Measurements from ENCODE around the gene ZNF410. TPM values are rescaled to one million over a fixed set of nuclear protein-coding genes. Genes with fewer than 3 reads are reported as not detected.

The ZNF410 gene
- total RNA-seq, 2 experiments from 2014 or later: 58.6 to 66.2 TPM

DNA sequence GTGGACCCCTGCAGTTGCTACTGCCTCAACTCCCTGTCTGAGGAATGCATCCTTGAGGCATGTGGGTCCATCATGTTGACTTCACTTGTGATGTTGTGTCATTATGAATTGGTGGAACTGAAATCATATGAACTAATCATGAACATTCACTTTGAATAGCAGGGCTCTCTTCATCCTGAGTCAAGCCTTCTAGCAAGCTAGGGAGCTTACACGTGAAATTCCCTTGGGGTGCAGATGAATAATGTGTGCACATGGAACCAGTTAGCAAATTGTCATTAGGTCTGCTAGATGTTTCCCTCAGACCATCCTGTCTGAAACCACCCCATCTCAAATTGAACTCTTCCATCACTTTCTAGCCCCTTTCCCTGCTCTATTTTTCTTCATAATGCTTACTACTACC is 67.1 kb downstream of the ZNF410 start:
- ATAC-seq (no peak), DNase-seq (no peak)
- intact Hi-C loops (cut with DNase I, micrococcal nuclease): loop anchor here (5.0 kb wide), 2 partner anchors 241 to 349 kb away; partner anchors contain the start of genes ABCD4 (in 1 of the 2) and PNMA1 (in 1 of the 2)
- Mint-ChIP-seq H3K9me3 (ENCODE audit: low read depth) (no peaks in the 10 kb centered on the region), H3K27ac (no peak overlapping the region), H3K4me1 (peaks cover 12% of the 10 kb centered on the region), H3K27me3 (no peaks in the 10 kb centered on the region), H3K36me3 (ENCODE audit: low read depth) (peaks cover 15% of the 10 kb centered on the region), H3K4me3 (no peak overlapping the region)
- ChIA-PET POLR2A (no interaction called here), CTCF (interaction anchor here (0.7 to 1.7 kb wide), 3 partner anchors 11 to 65 kb away, joined by 3 to 5 read pairs (median 3); no protein-coding TSS in a partner anchor)

DNA sequence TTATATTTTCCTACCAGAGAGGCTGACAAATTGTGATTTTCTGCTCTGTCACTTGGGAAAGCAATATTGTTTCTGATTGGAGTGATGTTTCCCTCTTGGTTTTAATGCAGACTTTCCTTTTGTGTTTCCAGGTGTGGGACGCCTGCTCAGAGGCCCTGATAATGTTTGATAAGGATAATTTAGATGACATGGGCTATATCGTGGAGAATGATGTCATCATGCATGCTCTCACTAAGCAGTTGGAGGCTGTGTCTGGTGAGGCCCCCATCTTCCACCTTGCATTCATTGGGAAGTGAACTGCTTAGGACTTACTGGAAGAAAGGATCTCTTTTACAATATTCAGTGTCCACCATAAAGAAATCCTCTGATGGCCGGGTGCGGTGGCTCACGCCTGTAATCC is 69.0 kb downstream of the ZNF410 start:
- Mint-ChIP-seq H3K4me1 (peaks cover 8% of the 10 kb centered on the region), H3K27ac (no peak overlapping the region), H3K4me3 (no peak overlapping the region), H3K36me3 (ENCODE audit: low read depth) (peaks cover 22% of the 10 kb centered on the region), H3K27me3 (no peaks in the 10 kb centered on the region), H3K9me3 (ENCODE audit: low read depth) (no peaks in the 10 kb centered on the region)
- intact Hi-C loops (cut with DNase I, micrococcal nuclease): no loop called here
- no peak for DNase-seq
- no peak for ATAC-seq
- ChIA-PET POLR2A (no interaction called here), CTCF (no interaction called here)

DNA sequence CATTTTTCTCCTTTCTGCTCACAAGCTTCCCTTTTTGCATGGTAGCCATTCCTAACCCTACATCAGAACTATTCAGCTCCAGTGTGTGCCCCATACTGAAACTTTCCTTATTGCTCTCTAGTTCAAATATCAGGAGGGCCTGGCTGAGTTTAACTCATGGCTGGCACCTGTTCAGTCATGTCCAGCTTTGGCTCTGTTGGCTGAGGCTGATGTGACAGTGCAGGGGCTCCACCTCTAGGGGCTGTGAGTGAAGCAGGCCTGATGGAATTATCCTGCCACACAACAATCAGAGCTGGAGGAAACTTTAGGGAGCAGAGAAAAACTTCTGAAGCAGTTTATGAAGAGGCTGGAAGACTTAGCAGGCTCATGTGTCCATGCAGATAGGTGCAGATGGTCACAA is 71.9 kb downstream of the ZNF410 start:
- intact Hi-C loops (cut with DNase I, micrococcal nuclease): no loop called here
- Mint-ChIP-seq H3K4me1 (no peaks in the 10 kb centered on the region), H3K4me3 (no peak overlapping the region), H3K9me3 (ENCODE audit: low read depth) (no peaks in the 10 kb centered on the region), H3K27me3 (no peaks in the 10 kb centered on the region), H3K36me3 (ENCODE audit: low read depth) (peaks cover 32% of the 10 kb centered on the region), H3K27ac (no peak overlapping the region)
- ATAC-seq (no peak), DNase-seq (no peak)
- ChIA-PET POLR2A (no interaction called here), CTCF (interaction anchor here (0.7 kb wide), 1 partner anchor 9 kb away, joined by 3 read pairs; the partner anchor contains the start of gene FAM161B)

DNA sequence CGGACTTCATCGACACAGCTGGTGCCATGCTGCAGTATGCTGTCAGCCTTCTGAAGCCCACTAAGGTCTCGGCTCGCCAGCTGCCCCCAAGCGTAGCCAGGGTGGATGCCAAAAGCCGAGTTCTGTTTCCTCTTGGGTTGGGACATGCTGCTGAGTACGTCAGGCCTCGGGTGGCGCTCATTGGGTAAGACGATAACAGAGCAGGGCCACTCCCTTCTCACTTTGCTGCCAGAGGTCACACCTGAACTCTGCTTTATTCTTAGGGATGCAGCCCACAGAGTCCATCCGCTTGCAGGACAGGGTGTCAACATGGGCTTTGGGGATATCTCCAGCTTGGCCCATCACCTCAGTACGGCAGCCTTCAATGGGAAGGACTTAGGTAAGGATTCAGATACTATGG is 74.5 kb downstream of the ZNF410 start:
- Mint-ChIP-seq H3K36me3 (ENCODE audit: low read depth) (peaks cover 26% of the 10 kb centered on the region), H3K27ac (no peak overlapping the region), H3K9me3 (ENCODE audit: low read depth) (no peaks in the 10 kb centered on the region), H3K27me3 (no peaks in the 10 kb centered on the region), H3K4me3 (no peak overlapping the region), H3K4me1 (no peaks in the 10 kb centered on the region)
- CTCF ChIA-PET: interaction anchor here (0.7 kb wide), 1 partner anchor 453 kb away, joined by 3 read pairs; no protein-coding TSS in a partner anchor
- POLR2A ChIA-PET: no interaction called here
- DNase-seq (no peak), ATAC-seq (no peak)
- intact Hi-C loops (cut with DNase I, micrococcal nuclease): no loop called here

DNA sequence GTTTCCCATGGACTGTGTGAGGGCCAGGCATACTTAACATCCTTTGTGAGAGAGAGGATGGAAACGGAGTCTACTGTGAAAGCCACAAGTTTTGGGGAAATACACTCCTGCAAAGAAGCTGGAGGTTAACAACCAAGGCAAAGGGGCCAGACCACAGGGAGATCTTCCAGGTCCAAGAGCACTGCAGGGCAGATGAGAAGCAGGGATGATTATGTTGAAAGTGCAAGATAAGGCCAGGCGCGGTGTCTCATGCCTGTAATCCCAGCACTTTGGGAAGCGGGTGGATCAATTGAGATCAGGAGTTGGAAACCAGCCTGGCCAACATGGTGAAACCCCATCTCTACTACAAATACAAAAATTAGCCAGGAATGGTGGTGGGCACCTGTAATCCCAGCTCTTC is 78.6 kb downstream of the ZNF410 start:
- no peak for ATAC-seq
- no peaks in the 10 kb centered on the region for H3K27me3 Mint-ChIP-seq
- no peak for DNase-seq
- ChIA-PET POLR2A (no interaction called here), CTCF (interaction anchor here (1.2 kb wide), 1 partner anchor 13 kb away, joined by 4 read pairs; no protein-coding TSS in a partner anchor)
- intact Hi-C loops (cut with DNase I, micrococcal nuclease): no loop called here
- H3K27ac Mint-ChIP-seq: no peak overlapping the region
- H3K9me3 Mint-ChIP-seq (ENCODE audit: low read depth): no peaks in the 10 kb centered on the region
- peaks cover 19% of the 10 kb centered on the region for H3K36me3 Mint-ChIP-seq (ENCODE audit: low read depth)
- H3K4me1 Mint-ChIP-seq: no peaks in the 10 kb centered on the region
- H3K4me3 Mint-ChIP-seq: no peak overlapping the region

DNA sequence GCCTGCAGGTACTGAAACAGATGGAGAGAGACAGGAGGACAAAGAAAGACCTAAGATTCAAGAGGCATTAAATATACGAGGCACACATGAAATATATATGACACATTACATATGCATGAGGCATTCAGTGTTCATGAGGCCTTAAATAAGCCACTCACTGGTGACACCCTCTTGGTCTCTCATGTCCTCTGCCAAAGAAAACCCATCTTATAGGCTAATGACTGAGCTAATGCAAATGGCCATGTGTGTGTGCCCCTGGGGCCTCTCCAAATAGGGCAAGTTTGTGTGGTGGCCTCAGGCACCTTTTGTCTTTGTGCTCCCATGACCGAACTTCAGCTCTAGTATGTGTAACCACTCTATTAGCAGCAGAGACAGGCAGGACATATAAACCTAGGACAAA is 82.2 kb downstream of the ZNF410 start:
- CTCF ChIA-PET: no interaction called here
- peaks cover 3% of the 10 kb centered on the region for H3K36me3 Mint-ChIP-seq (ENCODE audit: low read depth)
- POLR2A ChIA-PET: no interaction called here
- DNase-seq: no peak
- H3K4me1 Mint-ChIP-seq: no peaks in the 10 kb centered on the region
- no peaks in the 10 kb centered on the region for H3K9me3 Mint-ChIP-seq (ENCODE audit: low read depth)
- H3K4me3 Mint-ChIP-seq: no peak overlapping the region
- no peaks in the 10 kb centered on the region for H3K27me3 Mint-ChIP-seq
- intact Hi-C loops (cut with DNase I, micrococcal nuclease): no loop called here
- H3K27ac Mint-ChIP-seq: no peak overlapping the region
- no peak for ATAC-seq

DNA sequence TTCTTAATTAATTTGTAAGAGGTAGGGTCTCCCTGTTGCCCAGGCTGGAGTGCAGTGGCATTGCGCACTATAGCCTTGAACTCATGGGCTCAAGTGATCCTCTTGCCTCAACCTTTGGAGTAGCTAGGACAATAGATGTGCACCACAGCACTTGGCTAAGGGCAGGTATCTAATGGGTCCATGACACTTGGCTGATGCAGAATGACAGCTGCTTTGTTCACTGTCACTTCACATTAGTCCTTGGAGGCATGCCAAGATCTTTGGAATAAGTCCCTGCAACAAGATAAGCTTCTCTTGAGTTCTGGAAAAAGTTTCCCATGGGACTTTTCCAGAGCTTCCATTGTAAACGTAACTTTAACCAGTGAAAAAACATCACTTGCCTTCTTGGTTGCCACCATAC is 86.8 kb downstream of the ZNF410 start:
- no peak for ATAC-seq

DNA sequence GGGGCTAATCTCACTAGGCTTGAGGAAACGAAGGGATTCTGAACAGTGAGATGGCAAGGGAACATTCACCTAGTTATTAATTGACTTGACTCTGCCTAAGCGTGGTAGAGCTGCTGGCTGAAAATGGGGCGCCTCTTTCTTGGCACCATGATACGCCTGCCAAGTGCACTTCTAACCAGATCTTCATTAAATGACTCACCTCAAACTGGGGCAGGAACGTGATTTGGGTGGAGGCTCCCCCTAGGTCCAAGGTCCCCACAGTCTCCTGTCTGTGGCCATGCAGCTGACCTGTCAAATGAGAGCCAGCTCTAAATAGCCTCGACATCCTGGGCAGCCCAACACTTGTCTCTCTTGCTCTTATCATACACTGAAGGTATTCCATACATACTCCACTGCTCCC is 89.5 kb downstream of the ZNF410 start:
- ChIA-PET POLR2A (interaction anchor here (0.6 kb wide), 1 partner anchor 45 kb away, joined by 5 read pairs; no protein-coding TSS in a partner anchor), CTCF (interaction anchor here (0.8 kb wide), 1 partner anchor 148 kb away, joined by 4 read pairs; no protein-coding TSS in a partner anchor)
- Mint-ChIP-seq H3K4me1 (no peaks in the 10 kb centered on the region), H3K4me3 (no peak overlapping the region), H3K36me3 (ENCODE audit: low read depth) (peaks cover 3% of the 10 kb centered on the region), H3K27me3 (no peaks in the 10 kb centered on the region), H3K9me3 (ENCODE audit: low read depth) (no peaks in the 10 kb centered on the region), H3K27ac (no peak overlapping the region)
- ATAC-seq (no peak), DNase-seq (no peak)
- intact Hi-C loops (cut with DNase I, micrococcal nuclease): no loop called here

More for the DNA sequence above, 86.8 kb downstream of the ZNF410 start:
- H3K27me3 Mint-ChIP-seq: no peaks in the 10 kb centered on the region
- H3K27ac Mint-ChIP-seq: no peak overlapping the region
- intact Hi-C loops (cut with DNase I, micrococcal nuclease): no loop called here
- ChIA-PET POLR2A (interaction anchor here (0.6 kb wide), 1 partner anchor 38 kb away, joined by 3 read pairs; no protein-coding TSS in a partner anchor), CTCF (interaction anchor here (0.6 kb wide), 2 partner anchors 99 to 470 kb away, joined by 3 read pairs; no protein-coding TSS in a partner anchor)
- peaks cover 5% of the 10 kb centered on the region for H3K36me3 Mint-ChIP-seq (ENCODE audit: low read depth)
- H3K9me3 Mint-ChIP-seq (ENCODE audit: low read depth): no peaks in the 10 kb centered on the region
- no peaks in the 10 kb centered on the region for H3K4me1 Mint-ChIP-seq
- DNase-seq: no peak
- H3K4me3 Mint-ChIP-seq: no peak overlapping the region

DNA sequence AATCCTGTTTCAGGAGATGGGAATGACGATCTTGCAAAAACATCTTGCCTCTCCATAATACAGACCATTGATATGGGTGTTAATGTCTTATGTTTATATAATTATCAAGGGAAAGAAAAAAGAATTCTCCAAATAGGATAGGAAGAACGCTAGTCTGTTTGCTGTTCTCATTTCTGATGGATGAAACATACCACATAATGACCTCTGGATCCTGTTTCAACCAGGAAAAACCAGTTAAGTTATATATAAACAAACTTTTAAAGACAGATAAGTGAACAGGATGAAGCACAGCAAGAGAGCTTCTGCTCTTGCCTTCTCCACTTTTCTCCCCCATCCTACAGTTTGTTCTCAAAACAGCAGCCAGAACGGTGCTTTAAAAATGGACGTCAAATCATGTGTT is 91.2 kb downstream of the ZNF410 start:
- peaks cover 3% of the 10 kb centered on the region for H3K36me3 Mint-ChIP-seq (ENCODE audit: low read depth)
- no peak overlapping the region for H3K27ac Mint-ChIP-seq
- intact Hi-C loops (cut with DNase I, micrococcal nuclease): no loop called here
- POLR2A ChIA-PET: no interaction called here
- H3K4me1 Mint-ChIP-seq: no peaks in the 10 kb centered on the region
- no peaks in the 10 kb centered on the region for H3K9me3 Mint-ChIP-seq (ENCODE audit: low read depth)
- no peak overlapping the region for H3K4me3 Mint-ChIP-seq
- no peaks in the 10 kb centered on the region for H3K27me3 Mint-ChIP-seq
- ATAC-seq (no peak), DNase-seq (no peak)
- CTCF ChIA-PET: interaction anchor here (0.6 to 1.1 kb wide), 3 partner anchors 11 to 381 kb away, joined by 3 to 4 read pairs (median 3); no protein-coding TSS in a partner anchor

Other genes starting within 250 kb of the ZNF410 start
- gene DNAL1, start 241.9 kb upstream of the ZNF410 start, total RNA-seq: 1 to 10 TPM; 3.7 to 6.8 TPM
- 10 to 100 TPM; 23.2 to 28.8 TPM for gene PNMA1, start 172.5 kb upstream of the ZNF410 start, total RNA-seq
- 10 to 100 TPM; 12.6 to 14.3 TPM for gene PTGR2, start 35.0 kb upstream of the ZNF410 start, total RNA-seq
- 1 to 10 TPM; 1.2 to 1.4 TPM for gene FAM161B, start 63.2 kb downstream of the ZNF410 start, total RNA-seq
- 10 to 100 TPM; 14.1 to 17.0 TPM for gene COQ6, start 63.4 kb downstream of the ZNF410 start, total RNA-seq
- gene ENTPD5, start 132.4 kb downstream of the ZNF410 start, total RNA-seq: 10 to 100 TPM in 1 of 2 experiments, 1 to 10 TPM in 1; 8.7 to 10.0 TPM
- gene BBOF1, start 132.5 kb downstream of the ZNF410 start, total RNA-seq: 1 to 10 TPM; 1.9 to 2.1 TPM
- 10 to 100 TPM; 17.2 to 24.6 TPM for gene ALDH6A1, start 197.6 kb downstream of the ZNF410 start, total RNA-seq
- 10 to 100 TPM; 10.3 to 13.2 TPM for gene LIN52, start 198.1 kb downstream of the ZNF410 start, total RNA-seq